MM.1S (cell line): ENCODE measurements around the gene PAX8.

Experiments used
- CTCF ChIP-seq: fragments of 300-600 bp; sonication (generic); IDR thresholded peaks from 2 replicates; pipeline ENCODE4 v1.5.1; 2016; ENCODE audit warnings: antibody characterized with exemption, low read length, mixed read lengths
- EZH2 ChIP-seq: fragments of 300-600 bp; sonication (generic); optimal IDR thresholded peaks from 2 replicates; pipeline ENCODE3; 2017; ENCODE audit warnings: low read depth, mild to moderate bottlenecking, antibody characterized with exemption, low read length, mixed read lengths
- EZH2phosphoT487 ChIP-seq: fragments of 300-600 bp; sonication (generic); IDR thresholded peaks from 2 replicates; pipeline ENCODE4 v1.6.1; 2018; ENCODE audit warnings: antibody characterized with exemption, low read length

GRCh38 chr2:113216321-113216720 lies 62.4 kb downstream of the PAX8 start:
- TF ChIP-seq CTCF (no peak), EZH2phosphoT487 (no peak), EZH2 (no peak)
